Right kidney (tissue), 1 donor: ENCODE data around the gene TSEN2.
"Not testable (repeated sequence)": the region's sequence is repeated elsewhere in the genome, so short reads cannot be mapped to it uniquely, and the experiment has no call there.

Experiments used
- DNase-seq: peaks from one replicate; pipeline ENCODE4 v3.0.0-alpha.2; 2016

Gene TSEN2

GRCh38 chr3:12506201-12506709 lies 22.0 kb downstream of the TSEN2 start:
- no peak for DNase-seq

GRCh38 chr3:12507591-12508281 lies 23.5 kb downstream of the TSEN2 start:
- no peak for DNase-seq

- no peak for DNase-seq
Observed at GRCh38 chr3:12508291-12508700, 24.0 kb downstream of the TSEN2 start.

GRCh38 chr3:12509466-12509865 lies 25.2 kb downstream of the TSEN2 start:
- no peak for DNase-seq

- DNase-seq: no peak
Observed at GRCh38 chr3:12512534-12513118, 28.3 kb downstream of the TSEN2 start.

GRCh38 chr3:12513694-12514446 lies 29.6 kb downstream of the TSEN2 start:
- DNase-seq: no peak

GRCh38 chr3:12515631-12516030 lies 31.4 kb downstream of the TSEN2 start:
- no peak for DNase-seq

- DNase-seq: no peak
Observed at GRCh38 chr3:12516873-12517272, 32.6 kb downstream of the TSEN2 start.

GRCh38 chr3:12518261-12519028 lies 34.2 kb downstream of the TSEN2 start:
- no peak for DNase-seq

GRCh38 chr3:12521010-12521409 lies 36.7 kb downstream of the TSEN2 start:
- DNase-seq: no peak

GRCh38 chr3:12522721-12523120 lies 38.4 kb downstream of the TSEN2 start:
- no peak for DNase-seq

- no peak for DNase-seq
Observed at GRCh38 chr3:12527757-12528143, 43.5 kb downstream of the TSEN2 start.

- DNase-seq: no peak
Observed at GRCh38 chr3:12532182-12532581, 47.9 kb downstream of the TSEN2 start.

- DNase-seq: no peak
Observed at GRCh38 chr3:12536423-12536822, 52.1 kb downstream of the TSEN2 start.

GRCh38 chr3:12541625-12542024 lies 57.3 kb downstream of the TSEN2 start:
- DNase-seq: no peak

GRCh38 chr3:12543497-12543896 lies 59.2 kb downstream of the TSEN2 start:
- DNase-seq: not testable (repeated sequence)

- DNase-seq: no peak
Observed at GRCh38 chr3:12544652-12545472, 60.6 kb downstream of the TSEN2 start.

- no peak for DNase-seq
Observed at GRCh38 chr3:12545473-12545791, 61.2 kb downstream of the TSEN2 start, which contains the start of gene MKRN2OS. Gene MKRN2OS (minus strand): TSS chr3:12545499. CDS start chr3:12545464, 35 bp downstream.

- DNase-seq: no peak
Observed at GRCh38 chr3:12549971-12550760, 65.9 kb downstream of the TSEN2 start.

- DNase-seq: peak; percentile 83
Observed at GRCh38 chr3:12553921-12554391, 69.7 kb downstream of the TSEN2 start.

- no peak for DNase-seq
Observed at GRCh38 chr3:12556314-12556689, 72.0 kb downstream of the TSEN2 start.
